ENCODE results near the gene AAGAB.

- no peak for TF ChIP-seq CTCF (IDR thresholded peaks at IDR 0.05)
- TF ChIP-seq EZH2 (IDR thresholded peaks at IDR 0.05; ENCODE audit: borderline replicate concordance, insufficient read depth, low read depth, low read length, poor library complexity, severe bottlenecking), result no peak
Measured at GRCh38 chr15:67158367-67158766, 96.1 kb downstream of the AAGAB start.

Measured in B cell (primary cell).